HL-60 (cell line): Measurements from ENCODE around the gene LENG9.

Source experiments
- CTCF ChIP-seq: IDR thresholded peaks from one replicate; pipeline ENCODE4 v1.5.1; 2011; ENCODE audit warnings: low read length, control low read depth, inconsistent platforms; ENCODE audit not compliant: insufficient read depth
- GABPA ChIP-seq: IDR thresholded peaks from 2 replicates; pipeline ENCODE4 v1.6.1; 2012; ENCODE audit warnings: low read depth
- REST ChIP-seq: IDR thresholded peaks from 2 replicates; pipeline ENCODE4 v1.6.1; 2012; ENCODE audit warnings: low read depth; ENCODE audit not compliant: insufficient replicate concordance

- no peak for TF ChIP-seq REST
- TF ChIP-seq GABPA: no peak
- TF ChIP-seq CTCF: no peak
Measured at GRCh38 chr19:54430306-54431254, 33.0 kb downstream of the LENG9 start.
